Neural cell (in vitro differentiated cells): ENCODE data around the gene PDE8B. TPM values are rescaled to one million over a fixed set of nuclear protein-coding genes. Genes with fewer than 3 reads are reported as not detected.

Experiments used
- H2AFZ ChIP-seq: fragments of 200-600, 300-800 bp; sonication (generic), shearing (Covaris generic); 2 replicates; pipeline ENCODE4 v1.6.0; 2014; ENCODE audit warnings: low read depth, mild to moderate bottlenecking, antibody characterized with exemption, low read length, moderate library complexity
- H3F3A ChIP-seq: fragments of 200-600 bp; shearing (Covaris generic); 2 replicates; pipeline ENCODE4 v1.6.1; 2016; ENCODE audit warnings: mild to moderate bottlenecking, moderate library complexity, mixed read lengths, antibody characterized with exemption, low read length; ENCODE audit not compliant: insufficient read depth, poor library complexity, severe bottlenecking
- H3K27ac ChIP-seq: fragments of 200-600, 300-800 bp; sonication (generic), shearing (Covaris generic); 2 replicates; pipeline ENCODE4 v1.5.1; 2014; ENCODE audit warnings: mild to moderate bottlenecking, low read length, moderate library complexity
- H3K27me3 ChIP-seq: fragments of 300-800, 200-600 bp; sonication (generic), shearing (Covaris generic); 2 replicates; pipeline ENCODE4 v1.6.0; 2014; ENCODE audit warnings: mild to moderate bottlenecking, low read depth, low read length, moderate library complexity; ENCODE audit not compliant: insufficient read depth
- H3K36me3 ChIP-seq: fragments of 300-800, 200-600 bp; sonication (generic), shearing (Covaris generic); 2 replicates; pipeline ENCODE4 v1.5.1; 2014; ENCODE audit warnings: mild to moderate bottlenecking, antibody characterized with exemption, low read length, moderate library complexity; ENCODE audit not compliant: insufficient read depth
- H3K4me2 ChIP-seq: fragments of 300-800, 200-600 bp; sonication (generic), shearing (Covaris generic); 2 replicates; pipeline ENCODE4 v1.6.0; 2014; ENCODE audit warnings: mild to moderate bottlenecking, low read length
- H3K4me3 ChIP-seq: fragments of 300-800, 200-600 bp; sonication (generic), shearing (Covaris generic); 2 replicates; pipeline ENCODE4 v1.5.1; 2014; ENCODE audit warnings: mild to moderate bottlenecking, low read length, moderate library complexity
- H3K79me2 ChIP-seq: fragments of 200-600 bp; shearing (Covaris generic); replicated peaks from 2 replicates; pipeline ENCODE4 v1.6.0; 2014; ENCODE audit warnings: mild to moderate bottlenecking, low read length, moderate library complexity; ENCODE audit not compliant: insufficient read depth
- H3K9ac ChIP-seq: fragments of 300-800, 200-600 bp; sonication (generic), shearing (Covaris generic); 2 replicates; pipeline ENCODE4 v1.6.1; 2016; ENCODE audit warnings: mild to moderate bottlenecking, low read length, mixed read lengths
- H3K9me2 ChIP-seq: fragments of 200-600 bp; shearing (Covaris generic); 2 replicates; pipeline ENCODE4 v1.6.1; 2016; ENCODE audit warnings: mild to moderate bottlenecking, low read length, mixed read lengths; ENCODE audit not compliant: insufficient read depth
- H3K9me3 ChIP-seq: fragments of 200-600, 300-800 bp; sonication (generic), shearing (Covaris generic); 2 replicates; pipeline ENCODE4 v1.6.1; 2016; ENCODE audit warnings: mild to moderate bottlenecking, mixed run types, low read length, moderate library complexity, mixed read lengths
- H4K20me1 ChIP-seq: fragments of 200-600 bp; shearing (Covaris generic); 2 replicates; pipeline ENCODE4 v1.6.1; 2016; ENCODE audit warnings: mild to moderate bottlenecking, mixed run types; ENCODE audit not compliant: insufficient read depth
- CTCF ChIP-seq: fragments of 450-650 bp; IDR thresholded peaks from 2 replicates; pipeline ENCODE4 v1.5.1; 2014; ENCODE audit warnings: antibody characterized with exemption, mild to moderate bottlenecking, moderate library complexity; ENCODE audit not compliant: poor library complexity, severe bottlenecking
- EP300 ChIP-seq: fragments of 450-650 bp; conservative IDR thresholded peaks from 2 replicates; pipeline ENCODE4 v1.6.1; 2014; ENCODE audit warnings: antibody characterized with exemption, mild to moderate bottlenecking, moderate library complexity; ENCODE audit not compliant: poor library complexity, severe bottlenecking
- EZH2 ChIP-seq: fragments of 200-600, 300-800 bp; shearing (Covaris generic), sonication (generic); IDR thresholded peaks from 2 replicates; pipeline ENCODE4 v1.6.1; 2014; ENCODE audit warnings: antibody characterized with exemption, low read length, borderline replicate concordance, mild to moderate bottlenecking; ENCODE audit not compliant: insufficient read depth, poor library complexity, severe bottlenecking
- MXI1 ChIP-seq: fragments of 450-650 bp; conservative IDR thresholded peaks from 2 replicates; pipeline ENCODE4 v1.6.1; 2014; ENCODE audit warnings: antibody characterized with exemption, mild to moderate bottlenecking; ENCODE audit not compliant: poor library complexity, severe bottlenecking
- POLR2AphosphoS5 ChIP-seq: IDR thresholded peaks from 2 replicates; pipeline ENCODE4 v1.6.1; 2012
- RAD21 ChIP-seq: fragments of 450-650 bp; conservative IDR thresholded peaks from 2 replicates; pipeline ENCODE4 v1.6.1; 2014; ENCODE audit warnings: antibody characterized with exemption, mild to moderate bottlenecking, moderate library complexity
- REST ChIP-seq: IDR thresholded peaks from 2 replicates; pipeline ENCODE4 v1.6.1; 2012; ENCODE audit warnings: borderline replicate concordance
- SMC3 ChIP-seq: fragments of 450-650 bp; conservative IDR thresholded peaks from 2 replicates; pipeline ENCODE4 v1.6.1; 2014; ENCODE audit warnings: antibody characterized with exemption, mild to moderate bottlenecking, moderate library complexity; ENCODE audit not compliant: poor library complexity
- TAF1 ChIP-seq: IDR thresholded peaks from 2 replicates; pipeline ENCODE4 v1.6.1; 2012; ENCODE audit warnings: low read depth
- polyA plus RNA-seq: library from polyadenylated mRNA; depleted of rRNA; stranded (reverse); fragments of >200 nt; gene quantifications from 2 replicates; pipeline ENCODE4 v1.2.3, GENCODE V29; 2014

The PDE8B gene
- polyA plus RNA-seq, 1 donor from 2014 or later, result 0.22 TPM

- TF ChIP-seq TAF1 (no peak), EZH2 (no peak), MXI1 (no peak), EP300 (no peak), POLR2AphosphoS5 (no peak), SMC3 (no peak), REST (no peak), RAD21 (no peak), CTCF (no peak)
- no peaks in the 10 kb centered on the region for H3K9me3 ChIP-seq
- no peak overlapping the region for H3K4me3 ChIP-seq
- no peak overlapping the region for H3K9ac ChIP-seq
- no peaks in the 10 kb centered on the region for H3F3A ChIP-seq
- no peak overlapping the region for H3K4me2 ChIP-seq
- no peaks in the 10 kb centered on the region for H3K27me3 ChIP-seq
- H2AFZ ChIP-seq, result no peak overlapping the region
- H3K36me3 ChIP-seq, result no peaks in the 10 kb centered on the region
- H3K79me2 ChIP-seq, result no peaks in the 10 kb centered on the region
- no peaks in the 10 kb centered on the region for H4K20me1 ChIP-seq
- no peak overlapping the region for H3K27ac ChIP-seq
- no peaks in the 10 kb centered on the region for H3K9me2 ChIP-seq
These were observed 83.7 kb downstream of the PDE8B start for GRCh38 chr5:77294185-77294584.

- H3K27me3 ChIP-seq, result no peaks in the 10 kb centered on the region
- no peak overlapping the region for H3K4me3 ChIP-seq
- H3K79me2 ChIP-seq, result no peaks in the 10 kb centered on the region
- TF ChIP-seq CTCF (no peak), EP300 (no peak), EZH2 (no peak), MXI1 (no peak)
- no peaks in the 10 kb centered on the region for H3K9me3 ChIP-seq
- no peak overlapping the region for H2AFZ ChIP-seq
- no peak overlapping the region for H3K9ac ChIP-seq
- H3K4me2 ChIP-seq, result no peak overlapping the region
- H3K36me3 ChIP-seq, result no peaks in the 10 kb centered on the region
- no peaks in the 10 kb centered on the region for H3F3A ChIP-seq
- H3K9me2 ChIP-seq, result no peaks in the 10 kb centered on the region
- no peak overlapping the region for H3K27ac ChIP-seq
- no peaks in the 10 kb centered on the region for H4K20me1 ChIP-seq
These were observed 85.4 kb downstream of the PDE8B start for GRCh38 chr5:77295863-77296378.
